Measurements from ENCODE around the gene LRRC46.

Gene LRRC46

GRCh38 chr17:47831003-47831933 is at the start of gene LRRC46, which contains the start of gene MRPL10:
TSS of gene LRRC46 (plus strand) at chr17:47831670. CDS start at chr17:47831990, 320 bp downstream.
TSS of gene MRPL10 (minus strand) at chr17:47831541. CDS start at chr17:47831511, 30 bp downstream.
- DNase-seq, result peak; percentile 95

GRCh38 chr17:47785538-47786123 is 45.8 kb upstream of the LRRC46 start:
- no peak for DNase-seq

GRCh38 chr17:47789611-47790561 is 41.6 kb upstream of the LRRC46 start:
- DNase-seq, result peak; percentile 66

- no peak for DNase-seq
Measured at GRCh38 chr17:47791025-47791424, 40.4 kb upstream of the LRRC46 start.

GRCh38 chr17:47792457-47792856 is 39.0 kb upstream of the LRRC46 start:
- DNase-seq, result no peak

GRCh38 chr17:47792979-47793378 is 38.5 kb upstream of the LRRC46 start:
- no peak for DNase-seq

- DNase-seq, result no peak
Measured at GRCh38 chr17:47797797-47798196, 33.7 kb upstream of the LRRC46 start.

- DNase-seq, result no peak
Measured at GRCh38 chr17:47800686-47801085, 30.8 kb upstream of the LRRC46 start.

- no peak for DNase-seq
Measured at GRCh38 chr17:47801176-47801765, 30.2 kb upstream of the LRRC46 start.

- DNase-seq, result no peak
Measured at GRCh38 chr17:47801906-47802305, 29.6 kb upstream of the LRRC46 start.

- DNase-seq, result peak; percentile 83
Measured at GRCh38 chr17:47802341-47803022, 29.0 kb upstream of the LRRC46 start.

- no peak for DNase-seq
Measured at GRCh38 chr17:47803201-47803600, 28.3 kb upstream of the LRRC46 start.

- no peak for DNase-seq
Measured at GRCh38 chr17:47803751-47804150, 27.7 kb upstream of the LRRC46 start.

GRCh38 chr17:47804461-47804860 is 27.0 kb upstream of the LRRC46 start:
- no peak for DNase-seq

GRCh38 chr17:47806026-47806912 is 25.2 kb upstream of the LRRC46 start:
- no peak for DNase-seq

GRCh38 chr17:47806913-47807255 is 24.6 kb upstream of the LRRC46 start:
- no peak for DNase-seq

GRCh38 chr17:47807421-47807820 is 24.0 kb upstream of the LRRC46 start:
- no peak for DNase-seq

- no peak for DNase-seq
Measured at GRCh38 chr17:47808036-47808829, 23.2 kb upstream of the LRRC46 start.

- DNase-seq, result no peak
Measured at GRCh38 chr17:47808830-47809480, 22.5 kb upstream of the LRRC46 start.
